HG02938 (cell line): ENCODE data around the gene UBXN10.

Experiments
- ATAC-seq: cut with Tn5 transposase; IDR thresholded peaks from one replicate; pipeline ENCODE4 v1.9.1; 2021; ENCODE audit warnings: mild to moderate bottlenecking, moderate library complexity; ENCODE audit not compliant: unreplicated experiment

UBXN10 gene

DNA sequence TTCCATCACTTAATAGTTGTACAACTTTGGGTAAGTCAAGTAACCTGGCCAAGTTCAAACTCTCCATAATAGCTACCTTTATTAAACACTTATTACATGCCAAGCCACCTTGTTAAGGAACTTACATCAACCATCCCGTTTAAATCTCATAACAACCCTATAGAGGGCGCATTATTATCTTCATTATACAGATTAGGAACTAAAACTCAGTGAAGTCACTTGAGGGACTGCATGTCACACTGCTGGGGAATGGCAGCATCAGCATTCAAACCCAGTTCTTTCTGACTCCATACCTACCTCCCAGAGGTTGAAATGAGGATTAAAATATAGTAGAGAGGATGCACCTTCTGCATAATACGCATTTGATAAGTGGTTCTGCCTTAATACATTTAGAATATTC lies 47.5 kb downstream of the UBXN10 start:
- ATAC-seq, result no peak

DNA sequence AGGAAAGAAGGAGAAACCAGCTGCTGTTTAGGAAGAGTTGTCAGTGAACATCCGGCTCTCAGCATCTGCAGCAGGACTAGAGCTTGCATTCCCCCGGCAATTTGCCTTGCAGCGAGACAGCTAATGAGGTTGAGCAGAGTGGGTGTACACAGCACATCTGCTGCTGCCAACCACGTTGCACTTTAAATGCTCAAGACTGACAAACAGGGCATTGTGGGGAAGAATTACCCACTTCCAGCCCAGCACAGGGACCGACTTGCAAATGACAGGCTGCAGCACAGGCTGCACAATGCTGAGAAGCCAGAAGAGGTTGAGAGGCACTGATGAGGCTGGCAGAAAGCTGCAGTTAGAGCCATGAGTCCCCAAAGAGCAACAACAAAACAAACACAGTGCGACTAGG lies 48.0 kb downstream of the UBXN10 start:
- no peak for ATAC-seq

GRCh38 chr1:20234788-20235535 lies 49.1 kb downstream of the UBXN10 start:
- no peak for ATAC-seq

GRCh38 chr1:20237646-20238045 lies 51.8 kb downstream of the UBXN10 start:
- no peak for ATAC-seq

GRCh38 chr1:20240012-20240411 lies 54.1 kb downstream of the UBXN10 start:
- no peak for ATAC-seq

- no peak for ATAC-seq
Observed at GRCh38 chr1:20242890-20243479, 57.1 kb downstream of the UBXN10 start.
